Smooth muscle cell (in vitro differentiated cells): ENCODE measurements around the gene NKAIN2. TPM values are rescaled to one million over a fixed set of nuclear protein-coding genes. Genes with fewer than 3 reads are reported as not detected.

Experiments used
- DNase-seq: peaks from one replicate; lab custom pipeline; 2025; ENCODE audit not compliant: unreplicated experiment; lab: John Stamatoyannopoulos, UW
- H2AFZ ChIP-seq: fragments of 200-600 bp; sonication (generic); 2 replicates; pipeline ENCODE4 v1.6.0; 2016; ENCODE audit warnings: antibody characterized with exemption, low read depth, mild to moderate bottlenecking
- H3F3A ChIP-seq: fragments of 200-600 bp; sonication (generic); 2 replicates; pipeline ENCODE4 v1.6.0; 2017; ENCODE audit warnings: antibody characterized with exemption, low read depth
- H3K27ac ChIP-seq: fragments of 200-600 bp; sonication (generic); 2 replicates; pipeline ENCODE4 v1.5.1; 2016; ENCODE audit warnings: low read depth, mild to moderate bottlenecking
- H3K27me3 ChIP-seq: fragments of 200-600 bp; sonication (generic); 2 replicates; pipeline ENCODE4 v1.6.1; 2016; ENCODE audit warnings: low read depth, mild to moderate bottlenecking
- H3K36me3 ChIP-seq: fragments of 200-600 bp; sonication (generic); 2 replicates; pipeline ENCODE4 v1.5.1; 2016; ENCODE audit warnings: low read depth
- H3K4me1 ChIP-seq: fragments of 200-600 bp; sonication (generic); 2 replicates; pipeline ENCODE4 v1.5.1; 2016; ENCODE audit warnings: low read depth
- H3K4me2 ChIP-seq: fragments of 200-600 bp; sonication (generic); 2 replicates; pipeline ENCODE4 v1.6.0; 2016; ENCODE audit warnings: mild to moderate bottlenecking
- H3K4me3 ChIP-seq: fragments of 200-600 bp; sonication (generic); 2 replicates; pipeline ENCODE4 v1.5.1; 2016; ENCODE audit warnings: mild to moderate bottlenecking
- H3K79me2 ChIP-seq: fragments of 200-600 bp; sonication (generic); 2 replicates; pipeline ENCODE4 v1.6.0; 2016; ENCODE audit warnings: low read depth, mild to moderate bottlenecking
- H3K9ac ChIP-seq: fragments of 200-600 bp; sonication (generic); 2 replicates; pipeline ENCODE4 v1.6.0; 2016; ENCODE audit warnings: low read depth
- H3K9me3 ChIP-seq: fragments of 200-600 bp; sonication (generic); replicated peaks from 2 replicates; pipeline ENCODE4 v1.5.1; 2016; ENCODE audit warnings: low read depth
- H4K20me1 ChIP-seq: fragments of 200-600 bp; sonication (generic); 2 replicates; pipeline ENCODE4 v1.6.0; 2016; ENCODE audit warnings: low read depth
- CTCF ChIP-seq: fragments of 200-600 bp; sonication (generic); IDR thresholded peaks from 2 replicates; pipeline ENCODE4 v1.5.1; 2017; ENCODE audit warnings: borderline replicate concordance, mild to moderate bottlenecking, antibody characterized with exemption; ENCODE audit not compliant: insufficient read depth, poor library complexity, severe bottlenecking
- WGBS: methylation state at CpG from one replicate; pipeline ENCODE4 v1.1.7; 2016; ENCODE audit warnings: low lambda C conversion rate; 5-methylcytosine and 5-hydroxymethylcytosine counted together
- polyA plus RNA-seq: library from polyadenylated mRNA; unstranded; fragments of >200 nt; fragmentation: Nextera tagmentation; extraction: Ambion mirVana; gene quantifications from 2 replicates; pipeline ENCODE4 v1.2.1, GENCODE V29; 2016
- total RNA-seq: library from RNA; depleted of rRNA; stranded (reverse); fragments of >200 nt; gene quantifications from 2 replicates; pipeline ENCODE4 v1.2.3, GENCODE V29; 2014

Gene NKAIN2
- total and polyA plus RNA-seq, 2 experiments from 2014 or later = 0.09 TPM; not detected in 1

- Histone ChIP-seq H3K36me3 (no peaks in the 10 kb centered on the region), H3K79me2 (no peaks in the 10 kb centered on the region), H2AFZ (no peak overlapping the region), H3K27ac (no peak overlapping the region), H3K9ac (no peak overlapping the region), H3K4me1 (no peaks in the 10 kb centered on the region), H4K20me1 (no peaks in the 10 kb centered on the region), H3K4me2 (no peak overlapping the region), H3K27me3 (no peaks in the 10 kb centered on the region), H3K9me3 (no peaks in the 10 kb centered on the region), H3F3A (no peaks in the 10 kb centered on the region), H3K4me3 (no peak overlapping the region)
- WGBS = 41% methylated on average over 4 of the region's 4 CpGs
- TF ChIP-seq CTCF = no peak
- DNase-seq = no peak
Observed at GRCh38 chr6:124131259-124131658, 327.6 kb downstream of the NKAIN2 start.

- Histone ChIP-seq H3F3A (no peaks in the 10 kb centered on the region), H3K79me2 (no peaks in the 10 kb centered on the region), H3K27me3 (no peaks in the 10 kb centered on the region), H3K9ac (no peak overlapping the region), H4K20me1 (no peaks in the 10 kb centered on the region), H3K27ac (no peak overlapping the region), H2AFZ (no peak overlapping the region), H3K4me1 (no peaks in the 10 kb centered on the region), H3K4me3 (no peak overlapping the region), H3K36me3 (no peaks in the 10 kb centered on the region), H3K9me3 (no peaks in the 10 kb centered on the region), H3K4me2 (no peak overlapping the region)
- no peak for TF ChIP-seq CTCF
- no peak for DNase-seq
Observed at GRCh38 chr6:124131779-124132178, 328.1 kb downstream of the NKAIN2 start.

- Histone ChIP-seq H3K4me2 (no peak overlapping the region), H3K27ac (no peak overlapping the region), H3K27me3 (no peaks in the 10 kb centered on the region), H3K9ac (no peak overlapping the region), H3K4me1 (no peaks in the 10 kb centered on the region), H3K4me3 (no peak overlapping the region), H3F3A (no peaks in the 10 kb centered on the region), H3K36me3 (no peaks in the 10 kb centered on the region), H2AFZ (no peak overlapping the region), H3K9me3 (no peaks in the 10 kb centered on the region), H3K79me2 (no peaks in the 10 kb centered on the region), H4K20me1 (no peaks in the 10 kb centered on the region)
- WGBS = 81% methylated on average over 2 of the region's 2 CpGs
- TF ChIP-seq CTCF = no peak
- no peak for DNase-seq
Observed at GRCh38 chr6:124132256-124132655, 328.6 kb downstream of the NKAIN2 start.

- no peaks in the 10 kb centered on the region for H4K20me1 ChIP-seq
- no peaks in the 10 kb centered on the region for H3K36me3 ChIP-seq
- no peaks in the 10 kb centered on the region for H3K79me2 ChIP-seq
- no peak for TF ChIP-seq CTCF
- H3F3A ChIP-seq = no peaks in the 10 kb centered on the region
- DNase-seq = no peak
- H3K4me1 ChIP-seq = no peaks in the 10 kb centered on the region
- H2AFZ ChIP-seq = no peak overlapping the region
- no peak overlapping the region for H3K4me2 ChIP-seq
- no peak overlapping the region for H3K9ac ChIP-seq
- no peaks in the 10 kb centered on the region for H3K9me3 ChIP-seq
- no peaks in the 10 kb centered on the region for H3K27me3 ChIP-seq
- H3K4me3 ChIP-seq = no peak overlapping the region
- 33% methylated on average over 2 of the region's 2 CpGs for WGBS
- H3K27ac ChIP-seq = no peak overlapping the region
Observed at GRCh38 chr6:124142852-124143251, 339.2 kb downstream of the NKAIN2 start.
